GM12878 (cell line): ENCODE data around the gene GOLGA6L7. TPM values are rescaled to one million over a fixed set of nuclear protein-coding genes. Genes with fewer than 3 reads are reported as not detected.
"Not testable (repeated sequence)": the region's sequence is repeated elsewhere in the genome, so short reads cannot be mapped to it uniquely, and the experiment has no call there.

ENCODE experiments used
- ATAC-seq: fragments of 200-7000 bp; cut with Tn5 transposase; 3 replicates; pipeline ENCODE4 v1.9.1; 2020; ENCODE audit warnings: mild to moderate bottlenecking, moderate library complexity
- BruUV-seq: library from RNA; stranded (reverse); fragments of 400-500 nt; replicated peaks from 2 replicates; lab custom pipeline; 2021; lab: Mats Ljungman, UMichigan
- CTCF ChIA-PET: fragments of 300-600 bp; sonication (Branson Sonifier 250); formaldehyde crosslinking; extraction: SDS; loops from one replicate; lab custom pipeline; 2021; ENCODE audit warnings: inconsistent platforms; lab: Yijun Ruan, JAX
- POLR2A ChIA-PET: fragments of 350-600 bp; formaldehyde crosslinking; extraction: SDS; loops from one replicate; lab custom pipeline; 2021; ENCODE audit warnings: inconsistent platforms; lab: Charles Lee
- RAD21 ChIA-PET: fragments of 300-600 bp; sonication (Branson Sonifier 250); formaldehyde crosslinking; loops from one replicate; lab custom pipeline; 2023; ENCODE audit warnings: antibody characterized with exemption; ENCODE audit not compliant: unreplicated experiment; lab: Charles Lee
- SMC1A ChIA-PET: fragments of 300-600 bp; sonication (Branson Sonifier 250); formaldehyde crosslinking; loops from one replicate; lab custom pipeline; 2023; ENCODE audit not compliant: unreplicated experiment, uncharacterized antibody; lab: Charles Lee
- DNase-seq: peaks from one replicate; pipeline ENCODE4 v3.0.0-alpha.2; 2011; ENCODE audit warnings: low read depth, low spot score
- FAIRE-seq: peaks from 3 replicates; lab custom pipeline; 2011; peaks lifted over from hg19 to GRCh38; lab: Jason Lieb, UNC
- H2AFZ ChIP-seq: 2 replicates; pipeline ENCODE4 v1.6.0; 2011; ENCODE audit warnings: low read depth, low read length, control low read depth; ENCODE audit not compliant: control insufficient read depth
- H3K27ac ChIP-seq: 2 replicates; pipeline ENCODE4 v1.5.1; 2011; ENCODE audit warnings: control low read depth; ENCODE audit not compliant: control insufficient read depth, insufficient read depth
- H3K27me3 ChIP-seq, 2 experiments: replicated peaks in 1 of 2; 2 replicates each; pipeline versions ENCODE4 v1.6.0 to v1.6.1; 2011; ENCODE audit warnings: low read length in 1 of 2; ENCODE audit not compliant: control insufficient read depth in 2 of 2, insufficient read depth in 2 of 2
- H3K36me3 ChIP-seq, 2 experiments: 2 replicates each; pipeline ENCODE4 v1.5.1; 2011; ENCODE audit warnings: low read length in 1 of 2; ENCODE audit not compliant: control insufficient read depth in 2 of 2, insufficient read depth in 2 of 2
- H3K4me1 ChIP-seq: 2 replicates; pipeline ENCODE4 v1.6.1; 2011; ENCODE audit warnings: mild to moderate bottlenecking, low read length, moderate library complexity, mixed read lengths; ENCODE audit not compliant: control insufficient read depth, insufficient read depth
- H3K4me2 ChIP-seq: 2 replicates; pipeline ENCODE4 v1.6.0; 2011; ENCODE audit warnings: control low read depth; ENCODE audit not compliant: control insufficient read depth, insufficient read depth
- H3K4me3 ChIP-seq: fragments of 200-600 bp; sonication (generic); 2 replicates; pipeline ENCODE4 v1.5.1; 2016
- H3K79me2 ChIP-seq: 2 replicates; pipeline ENCODE4 v1.6.0; 2011; ENCODE audit warnings: low read length; ENCODE audit not compliant: control insufficient read depth, insufficient read depth
- H3K9ac ChIP-seq: 2 replicates; pipeline ENCODE4 v1.8.0; 2011; ENCODE audit warnings: low read length, control low read depth, mixed read lengths; ENCODE audit not compliant: control insufficient read depth, insufficient read depth
- H3K9me3 ChIP-seq: replicated peaks from 3 replicates; pipeline ENCODE4 v1.5.1; 2011; ENCODE audit warnings: mild to moderate bottlenecking, low read length; ENCODE audit not compliant: control insufficient read depth, insufficient read depth
- H4K20me1 ChIP-seq: 2 replicates; pipeline ENCODE4 v1.6.0; 2011; ENCODE audit not compliant: control insufficient read depth, insufficient read depth
- ASH2L ChIP-seq: fragments of 300-600, 200-600 bp; sonication (generic); IDR thresholded peaks from 2 replicates; pipeline ENCODE4 v1.6.1; 2017; ENCODE audit warnings: low read depth, mild to moderate bottlenecking, borderline replicate concordance
- ATF2 ChIP-seq: IDR thresholded peaks from 2 replicates; pipeline ENCODE4 v1.6.1; 2012; ENCODE audit warnings: low read length, inconsistent platforms
- BACH1 ChIP-seq: fragments of 450-650 bp; IDR thresholded peaks from 2 replicates; pipeline ENCODE4 v1.6.1; 2017; ENCODE audit warnings: mild to moderate bottlenecking, borderline replicate concordance
- BMI1 ChIP-seq: fragments of 450-650 bp; IDR thresholded peaks from 2 replicates; pipeline ENCODE4 v1.6.1; 2016; ENCODE audit warnings: mild to moderate bottlenecking, moderate library complexity, borderline replicate concordance
- CBFB ChIP-seq: IDR thresholded peaks from 2 replicates; pipeline ENCODE4 v1.6.1; 2016; ENCODE audit warnings: antibody characterized with exemption, low read depth
- CBX3 ChIP-seq: fragments of 200-600 bp; sonication (generic); IDR thresholded peaks from 2 replicates; pipeline ENCODE4 v1.6.1; 2016; ENCODE audit warnings: low read depth, borderline replicate concordance
- CREB1 ChIP-seq: IDR thresholded peaks from 2 replicates; pipeline ENCODE4 v1.6.1; 2012; ENCODE audit warnings: low read depth, mild to moderate bottlenecking, inconsistent platforms
- HCFC1 ChIP-seq: fragments of 150-350 bp; IDR thresholded peaks from 2 replicates; pipeline ENCODE4 v1.6.1; 2014; ENCODE audit warnings: low read length
- HSF1 ChIP-seq: fragments of 150-350 bp; IDR thresholded peaks from 2 replicates; pipeline ENCODE4 v1.6.1; 2014; ENCODE audit warnings: mild to moderate bottlenecking, low read depth, low read length
- IKZF1 ChIP-seq: fragments of 450-650 bp; conservative IDR thresholded peaks from 2 replicates; pipeline ENCODE4 v1.6.1; 2017; ENCODE audit warnings: antibody characterized with exemption, mild to moderate bottlenecking
- KAT2A ChIP-seq: conservative IDR thresholded peaks from 2 replicates; pipeline ENCODE4 v1.6.1; 2011; ENCODE audit warnings: low read depth, low read length; ENCODE audit not compliant: control insufficient read depth
- MYC ChIP-seq: IDR thresholded peaks from 2 replicates; pipeline ENCODE4 v1.6.1; 2011; ENCODE audit warnings: mild to moderate bottlenecking, low read length, moderate library complexity, inconsistent platforms; ENCODE audit not compliant: insufficient read depth, insufficient replicate concordance, insufficient read length, severe bottlenecking
- NFIC ChIP-seq: IDR thresholded peaks from 2 replicates; pipeline ENCODE4 v1.6.1; 2012; ENCODE audit warnings: low read depth, mild to moderate bottlenecking, inconsistent platforms, low read length, moderate library complexity
- NFYA ChIP-seq: IDR thresholded peaks from 2 replicates; pipeline ENCODE4 v1.6.1; 2011; ENCODE audit warnings: low read depth, mild to moderate bottlenecking, low read length, improper control_type of control experiment, borderline replicate concordance
- RAD21 ChIP-seq: IDR thresholded peaks from 2 replicates; pipeline ENCODE4 v1.6.1; 2011; ENCODE audit warnings: mild to moderate bottlenecking, low read depth, low read length, moderate library complexity; ENCODE audit not compliant: insufficient read depth
- RB1 ChIP-seq: fragments of 450-650 bp; formaldehyde crosslinking; IDR thresholded peaks from 2 replicates; pipeline ENCODE4 v1.6.1; 2017; ENCODE audit warnings: mild to moderate bottlenecking, borderline replicate concordance
- WRNIP1 ChIP-seq: IDR thresholded peaks from 2 replicates; pipeline ENCODE4 v1.6.1; 2011; ENCODE audit warnings: low read depth, low read length, improper control_type of control experiment, borderline replicate concordance
- WGBS: methylation state at CpG from one replicate; pipeline ENCODE4 v1.1.6; 2016; ENCODE audit warnings: low lambda C conversion rate; ENCODE audit not compliant: insufficient replicate concordance, insufficient coverage; ENCODE audit errors: missing lambda C conversion rate; 5-methylcytosine and 5-hydroxymethylcytosine counted together
- in situ Hi-C: fragments of 300-500 bp; cut with MboI; formaldehyde crosslinking; loops from 9 replicates; pipeline ENCODE4 v1.14.3; 2018; ENCODE audit warnings: mixed read lengths
- intact Hi-C: fragments of 100-400 bp; cut with micrococcal nuclease; formaldehyde crosslinking; loops from one replicate; pipeline ENCODE4 v1.14.2; 2022; ENCODE audit not compliant: unreplicated experiment
- polyA plus RNA-seq, 11 experiments: library from polyadenylated mRNA; depleted of rRNA in 4 of 11; unstranded in 6 of 11; stranded (reverse) in 5 of 11; fragments of >200 nt; fragmentation: Nextera tagmentation in 4 of 11; fragmentation: Illumina TruSeq in 1 of 11; extraction: Ambion mirVana in 4 of 11; extraction: Trizol in 1 of 11; gene quantifications; 1 replicate in 1 of 11; 2 replicates in 10 of 11; pipeline versions ENCODE4 v1.2.1 to v1.2.3, GENCODE V29; 2011 to 2016; ENCODE audit warnings: inconsistent platforms in 2 of 11, missing spikeins in 2 of 11, low read depth in 1 of 11
- total RNA-seq, 4 experiments: library from RNA; depleted of rRNA in 3 of 4; stranded (reverse); fragments of >200 nt in 3 of 4; fragmentation: Illumina TruSeq in 1 of 4; extraction: Trizol in 1 of 4; gene quantifications; 2 replicates each; pipeline versions ENCODE4 v1.2.1 to v1.2.3, GENCODE V29; 2013 to 2021

Gene GOLGA6L7
- total and polyA plus RNA-seq, 10 of the 15 experiments (the other 5 are each of a cell fraction or from before 2014, with no cell fraction given): not detected

GRCh38 chr15:28868744-28869345 lies 20.4 kb upstream of the GOLGA6L7 start:
- Histone ChIP-seq H3K79me2 (no peaks in the 10 kb centered on the region), H3K27ac (no peak overlapping the region), H3K9me3 (no peaks in the 10 kb centered on the region), H3K27me3 (no peaks in the 10 kb centered on the region; a peak in 2 of 4 replicates)
- no peak for FAIRE-seq
- WGBS: 68% methylated on average over 9 of the region's 9 CpGs
- ChIA-PET POLR2A (no interaction called here), CTCF (no interaction called here), SMC1A (no interaction called here)
- in situ Hi-C loops: no loop called here
- BruUV-seq: no TSS peak
- no peak for ATAC-seq
- TF ChIP-seq CBX3 (no peak), HCFC1 (no peak), CBFB (no peak), KAT2A (no peak), MYC (no peak), RB1 (no peak), BMI1 (no peak), IKZF1 (no peak), BACH1 (no peak), CREB1 (no peak), RAD21 (no peak), NFIC (no peak), ATF2 (no peak), WRNIP1 (no peak), HSF1 (no peak), ASH2L (no peak), NFYA (no peak)
- TF ChIP-seq, all 136 proteins: peak for 0
- intact Hi-C loops: no loop called here
- H3K4me2 ChIP-seq: no peak overlapping the region
- no peaks in the 10 kb centered on the region for H3K4me1 ChIP-seq
- no peaks in the 10 kb centered on the region for H3K36me3 ChIP-seq
- H2AFZ ChIP-seq: no peak overlapping the region
- H3K9ac ChIP-seq: no peak overlapping the region
- H4K20me1 ChIP-seq: no peaks in the 10 kb centered on the region
- H3K4me3 ChIP-seq: no peak overlapping the region
- RAD21 ChIA-PET: no interaction called here
- DNase-seq: no peak

- CTCF ChIA-PET, in situ Hi-C loops, H3K36me3 ChIP-seq, H3K79me2 ChIP-seq, intact Hi-C loops, DNase-seq, H3K9ac ChIP-seq, H3K4me3 ChIP-seq, BruUV-seq, POLR2A ChIA-PET, H3K4me1 ChIP-seq, H2AFZ ChIP-seq, ATAC-seq, H3K27ac ChIP-seq, FAIRE-seq, H3K9me3 ChIP-seq, H3K4me2 ChIP-seq, H3K27me3 ChIP-seq, H4K20me1 ChIP-seq, SMC1A ChIA-PET: not testable (repeated sequence)
- RAD21 ChIA-PET: interaction anchor here (0.6 kb wide), 1 partner anchor 10 kb away, joined by 3 read pairs; no protein-coding TSS in a partner anchor
- 45% methylated on average over 11 of the region's 11 CpGs for WGBS
Observed at GRCh38 chr15:28861589-28862293, 13.3 kb upstream of the GOLGA6L7 start.
